Femur (tissue), 1 donor: ENCODE data around the gene MAMLD1.
"Not testable (repeated sequence)": the region's sequence is repeated elsewhere in the genome, so short reads cannot be mapped to it uniquely, and the experiment has no call there.

Experiments
- DNase-seq: peaks from one replicate; pipeline ENCODE4 v3.0.0-alpha.2; 2017

MAMLD1 gene

GRCh38 chrX:150362599-150363481 lies at the start of gene MAMLD1:
Gene MAMLD1, plus strand, starts transcription at chrX:150363317. Its CDS starts 82,200 bp downstream, at chrX:150445517.
- peak; percentile 84 for DNase-seq

- DNase-seq: no peak
These were observed 49.6 kb upstream of the MAMLD1 start for GRCh38 chrX:150313514-150313913.

- DNase-seq: no peak
These were observed 48.9 kb upstream of the MAMLD1 start for GRCh38 chrX:150314186-150314585.

- DNase-seq: no peak
These were observed 46.6 kb upstream of the MAMLD1 start for GRCh38 chrX:150316564-150316963.

GRCh38 chrX:150323020-150323419 lies 40.1 kb upstream of the MAMLD1 start:
- DNase-seq: no peak

GRCh38 chrX:150324035-150324728 lies 38.9 kb upstream of the MAMLD1 start:
- DNase-seq: no peak

GRCh38 chrX:150324919-150325318 lies 38.2 kb upstream of the MAMLD1 start:
- DNase-seq: no peak

- no peak for DNase-seq
These were observed 36.4 kb upstream of the MAMLD1 start for GRCh38 chrX:150326541-150327247.

- DNase-seq: no peak
These were observed 33.8 kb upstream of the MAMLD1 start for GRCh38 chrX:150329282-150329681.

GRCh38 chrX:150329868-150330267 lies 33.2 kb upstream of the MAMLD1 start:
- no peak for DNase-seq

GRCh38 chrX:150332023-150332422 lies 31.1 kb upstream of the MAMLD1 start:
- no peak for DNase-seq

- no peak for DNase-seq
These were observed 29.0 kb upstream of the MAMLD1 start for GRCh38 chrX:150334100-150334499.

GRCh38 chrX:150334981-150335380 lies 28.1 kb upstream of the MAMLD1 start:
- no peak for DNase-seq

- no peak for DNase-seq
These were observed 26.1 kb upstream of the MAMLD1 start for GRCh38 chrX:150337026-150337425.

- no peak for DNase-seq
These were observed 25.6 kb upstream of the MAMLD1 start for GRCh38 chrX:150337536-150337935.

GRCh38 chrX:150338615-150339014 lies 24.5 kb upstream of the MAMLD1 start:
- DNase-seq: no peak

GRCh38 chrX:150339736-150340135 lies 23.4 kb upstream of the MAMLD1 start:
- no peak for DNase-seq

GRCh38 chrX:150340326-150340725 lies 22.8 kb upstream of the MAMLD1 start:
- not testable (repeated sequence) for DNase-seq

- no peak for DNase-seq
These were observed 15.6 kb upstream of the MAMLD1 start for GRCh38 chrX:150347471-150347870.

- DNase-seq: peak; percentile 36
These were observed 14.8 kb upstream of the MAMLD1 start for GRCh38 chrX:150348365-150348764.

- DNase-seq: no peak
These were observed 11.0 kb upstream of the MAMLD1 start for GRCh38 chrX:150352114-150352513.

- no peak for DNase-seq
These were observed 10.5 kb upstream of the MAMLD1 start for GRCh38 chrX:150352581-150352980.

- no peak for DNase-seq
These were observed 7.2 kb upstream of the MAMLD1 start for GRCh38 chrX:150355913-150356312.
